ENCODE measurements around the gene ADCY2. TPM values are rescaled to one million over a fixed set of nuclear protein-coding genes. Genes with fewer than 3 reads are reported as not detected.

The ADCY2 gene
- total RNA-seq, 2 experiments from 2014 or later = not detected

- CTCF ChIA-PET (ENCODE audit: unreplicated experiment) = interaction anchor here (0.6 kb wide), 1 partner anchor 12 kb away, joined by 4 read pairs; no protein-coding TSS in a partner anchor
- Histone ChIP-seq H3K9me2 (ENCODE audit: insufficient read depth, low read length) (no peaks in the 10 kb centered on the region), H3K4me2 (ENCODE audit: low read length) (no peak overlapping the region), H3K9me3 (ENCODE audit: low read length) (no peaks in the 10 kb centered on the region), H3K79me2 (ENCODE audit: insufficient read depth, low read depth, low read length) (no peaks in the 10 kb centered on the region), H3K36me3 (ENCODE audit: insufficient read depth, low read length) (no peaks in the 10 kb centered on the region), H2AFZ (ENCODE audit: low read length) (no peak overlapping the region), H4K20me1 (ENCODE audit: insufficient read depth, low read length) (no peaks in the 10 kb centered on the region), H3K4me1 (ENCODE audit: insufficient read depth, low read length, poor library complexity, severe bottlenecking) (no peaks in the 10 kb centered on the region), H3K27ac (ENCODE audit: low read depth, low read length, poor library complexity, severe bottlenecking) (no peak overlapping the region), H3K4me3 (ENCODE audit: low read depth, low read length, poor library complexity, severe bottlenecking) (no peak overlapping the region)
- TF ChIP-seq EZH2phosphoT487 (IDR thresholded peaks at IDR 0.05; ENCODE audit: borderline replicate concordance, low read depth, low read length) (no peak), CTCF (conservative IDR thresholded peaks at IDR 0.05; ENCODE audit: low read length) (no peak)
- no TSS peak for BruUV-seq (replicated peaks)
- intact Hi-C loops (cut with micrococcal nuclease; ENCODE audit: unreplicated experiment) = no loop called here
- no peak for DNase-seq (ENCODE audit: low spot score)
- POLR2A ChIA-PET = no interaction called here
Measured at GRCh38 chr5:7828269-7828668, 432.3 kb downstream of the ADCY2 start.

GRCh38 chr5:7834982-7835381, 439.0 kb downstream of the ADCY2 start:
- TF ChIP-seq CTCF (conservative IDR thresholded peaks at IDR 0.05; ENCODE audit: low read length) (no peak), EZH2phosphoT487 (IDR thresholded peaks at IDR 0.05; ENCODE audit: borderline replicate concordance, low read depth, low read length) (no peak)
- no peaks in the 10 kb centered on the region for H3K4me1 ChIP-seq (ENCODE audit: insufficient read depth, low read length, poor library complexity, severe bottlenecking)
- no TSS peak for BruUV-seq (replicated peaks)
- POLR2A ChIA-PET = no interaction called here
- CTCF ChIA-PET (ENCODE audit: unreplicated experiment) = no interaction called here
- no peak overlapping the region for H2AFZ ChIP-seq (ENCODE audit: low read length)
- no peaks in the 10 kb centered on the region for H3K79me2 ChIP-seq (ENCODE audit: insufficient read depth, low read depth, low read length)
- H3K27ac ChIP-seq (ENCODE audit: low read depth, low read length, poor library complexity, severe bottlenecking) = no peak overlapping the region
- H3K9me3 ChIP-seq (ENCODE audit: low read length) = no peaks in the 10 kb centered on the region
- no peaks in the 10 kb centered on the region for H3K36me3 ChIP-seq (ENCODE audit: insufficient read depth, low read length)
- intact Hi-C loops (cut with micrococcal nuclease; ENCODE audit: unreplicated experiment) = no loop called here
- H3K4me3 ChIP-seq (ENCODE audit: low read depth, low read length, poor library complexity, severe bottlenecking) = no peak overlapping the region
- no peaks in the 10 kb centered on the region for H3K9me2 ChIP-seq (ENCODE audit: insufficient read depth, low read length)
- no peak overlapping the region for H3K4me2 ChIP-seq (ENCODE audit: low read length)
- DNase-seq (ENCODE audit: low spot score) = no peak
- no peaks in the 10 kb centered on the region for H4K20me1 ChIP-seq (ENCODE audit: insufficient read depth, low read length)

- Histone ChIP-seq H3K4me1 (ENCODE audit: insufficient read depth, low read length, poor library complexity, severe bottlenecking) (no peaks in the 10 kb centered on the region), H3K9me3 (ENCODE audit: low read length) (no peaks in the 10 kb centered on the region), H3K9me2 (ENCODE audit: insufficient read depth, low read length) (no peaks in the 10 kb centered on the region), H3K4me3 (ENCODE audit: low read depth, low read length, poor library complexity, severe bottlenecking) (no peak overlapping the region), H3K36me3 (ENCODE audit: insufficient read depth, low read length) (no peaks in the 10 kb centered on the region), H3K4me2 (ENCODE audit: low read length) (no peak overlapping the region), H4K20me1 (ENCODE audit: insufficient read depth, low read length) (no peaks in the 10 kb centered on the region), H2AFZ (ENCODE audit: low read length) (no peak overlapping the region), H3K27ac (ENCODE audit: low read depth, low read length, poor library complexity, severe bottlenecking) (no peak overlapping the region), H3K79me2 (ENCODE audit: insufficient read depth, low read depth, low read length) (no peaks in the 10 kb centered on the region)
- intact Hi-C loops (cut with micrococcal nuclease; ENCODE audit: unreplicated experiment) = no loop called here
- ChIA-PET CTCF (ENCODE audit: unreplicated experiment) (no interaction called here), POLR2A (interaction anchor here (0.6 kb wide), 1 partner anchor 13 kb away, joined by 5 read pairs; no protein-coding TSS in a partner anchor)
- TF ChIP-seq CTCF (conservative IDR thresholded peaks at IDR 0.05; ENCODE audit: low read length) = no peak
- no peak for DNase-seq (ENCODE audit: low spot score)
- no TSS peak for BruUV-seq (replicated peaks)
Measured at GRCh38 chr5:7837403-7837802, 441.5 kb downstream of the ADCY2 start.

Data from OCI-LY7 (cell line).